ENCODE measurements around the gene PLCXD3. TPM values are rescaled to one million over a fixed set of nuclear protein-coding genes. Genes with fewer than 3 reads are reported as not detected.

Gene PLCXD3
- polyA plus RNA-seq, 1 donor (not counting 4 experiments of a cell fraction or from before 2014, with no cell fraction given), result not detected

- Histone ChIP-seq H3K79me2 (ENCODE audit: control insufficient read depth, insufficient read depth, low read length) (no peaks in the 10 kb centered on the region), H2AFZ (ENCODE audit: control insufficient read depth, low read length) (no peak overlapping the region), H3K27ac (ENCODE audit: control insufficient read depth, insufficient read depth, low read length) (no peak overlapping the region), H3K4me2 (ENCODE audit: control insufficient read depth, extremely low read depth, insufficient read depth, low read depth, low read length) (no peak overlapping the region), H3K36me3 (ENCODE audit: control insufficient read depth in 2 of 2, extremely low read depth in 1 of 2, insufficient read depth in 2 of 2, low read length in 2 of 2) (no peaks in the 10 kb centered on the region), H3K9me1 (ENCODE audit: control insufficient read depth, extremely low read depth, insufficient read depth, low read length) (no peaks in the 10 kb centered on the region), H3K9me3 (ENCODE audit: control insufficient read depth, low read depth, low read length) (no peaks in the 10 kb centered on the region), H3K9ac (ENCODE audit: control insufficient read depth, extremely low read depth, insufficient read depth, low read length) (no peak overlapping the region), H4K20me1 (ENCODE audit: control insufficient read depth, extremely low read depth, insufficient read depth, low read length) (no peaks in the 10 kb centered on the region), H3K27me3 (ENCODE audit: control insufficient read depth, extremely low read depth, insufficient read depth, low read length) (no peaks in the 10 kb centered on the region), H3K4me1 (ENCODE audit: control insufficient read depth, extremely low read depth, insufficient read depth, low read length) (no peaks in the 10 kb centered on the region), H3K4me3 (ENCODE audit: control insufficient read depth in 2 of 3, extremely low read depth in 1 of 3, insufficient read depth in 2 of 3, low read depth in 1 of 3, low read length in 3 of 3) (no peak overlapping the region)
- dilution Hi-C loops (cut with MboI; ENCODE audit: extremely low pct_ligation_motif_present, low sequenced_read_pairs), result no loop called here
- no peak for DNase-seq (ENCODE audit: low read depth, low spot score)
- TF ChIP-seq EZH2 (IDR thresholded peaks at IDR 0.05; ENCODE audit: low read length) (no peak), CTCF (optimal IDR thresholded peaks at IDR 0.05 in 1 of 3, IDR thresholded peaks at IDR 0.05 in 1 of 3, conservative IDR thresholded peaks at IDR 0.05 in 1 of 3; ENCODE audit: extremely low read depth in 1 of 3, insufficient read depth in 2 of 3, low read length in 3 of 3) (no peak)
- FAIRE-seq, result no peak
Measured at GRCh38 chr5:41415242-41415641, 95.2 kb downstream of the PLCXD3 start.

- H3K79me2 ChIP-seq (ENCODE audit: control insufficient read depth, insufficient read depth, low read length), result no peaks in the 10 kb centered on the region
- dilution Hi-C loops (cut with MboI; ENCODE audit: extremely low pct_ligation_motif_present, low sequenced_read_pairs), result no loop called here
- H3K4me1 ChIP-seq (ENCODE audit: control insufficient read depth, extremely low read depth, insufficient read depth, low read length), result no peaks in the 10 kb centered on the region
- DNase-seq (ENCODE audit: low read depth, low spot score), result no peak
- no peaks in the 10 kb centered on the region for H3K27me3 ChIP-seq (ENCODE audit: control insufficient read depth, extremely low read depth, insufficient read depth, low read length)
- H4K20me1 ChIP-seq (ENCODE audit: control insufficient read depth, extremely low read depth, insufficient read depth, low read length), result no peaks in the 10 kb centered on the region
- H3K4me2 ChIP-seq (ENCODE audit: control insufficient read depth, extremely low read depth, insufficient read depth, low read depth, low read length), result no peak overlapping the region
- H3K9ac ChIP-seq (ENCODE audit: control insufficient read depth, extremely low read depth, insufficient read depth, low read length), result no peak overlapping the region
- no peak overlapping the region for H2AFZ ChIP-seq (ENCODE audit: control insufficient read depth, low read length)
- TF ChIP-seq CTCF (optimal IDR thresholded peaks at IDR 0.05 in 1 of 3, IDR thresholded peaks at IDR 0.05 in 1 of 3, conservative IDR thresholded peaks at IDR 0.05 in 1 of 3; ENCODE audit: extremely low read depth in 1 of 3, insufficient read depth in 2 of 3, low read length in 3 of 3), result no peak
- no peak for TF ChIP-seq EZH2 (IDR thresholded peaks at IDR 0.05; ENCODE audit: low read length)
- H3K9me1 ChIP-seq (ENCODE audit: control insufficient read depth, extremely low read depth, insufficient read depth, low read length), result no peaks in the 10 kb centered on the region
- FAIRE-seq, result no peak
- no peaks in the 10 kb centered on the region for H3K9me3 ChIP-seq (ENCODE audit: control insufficient read depth, low read depth, low read length)
- no peaks in the 10 kb centered on the region for H3K36me3 ChIP-seq (ENCODE audit: control insufficient read depth in 2 of 2, extremely low read depth in 1 of 2, insufficient read depth in 2 of 2, low read length in 2 of 2)
- no peak overlapping the region for H3K27ac ChIP-seq (ENCODE audit: control insufficient read depth, insufficient read depth, low read length)
- H3K4me3 ChIP-seq (ENCODE audit: control insufficient read depth in 2 of 3, extremely low read depth in 1 of 3, insufficient read depth in 2 of 3, low read depth in 1 of 3, low read length in 3 of 3), result no peak overlapping the region
Measured at GRCh38 chr5:41414598-41414997, 95.8 kb downstream of the PLCXD3 start.
